Omental fat pad (tissue), 4 donors: ENCODE results near the gene GOLGA8R. TPM values are rescaled to one million over a fixed set of nuclear protein-coding genes. Genes with fewer than 3 reads are reported as not detected.
"Not testable (repeated sequence)": the region's sequence is repeated elsewhere in the genome, so short reads cannot be mapped to it uniquely, and the experiment has no call there.

Source experiments
- ATAC-seq: fragments of 150-250 bp; one replicate; pipeline ENCODE4 v1.9.1; 2016; ENCODE audit warnings: mild to moderate bottlenecking, moderate library complexity; ENCODE audit not compliant: low FRiP score
- DNase-seq: peaks from one replicate; pipeline ENCODE4 v3.0.0-alpha.2; 2019; ENCODE audit warnings: low spot score
- small RNA-seq: library from RNA; depleted of rRNA; stranded (forward); fragments of <200 nt; gene quantifications from one replicate; pipeline ENCODE3, GENCODE V24; 2016
- total RNA-seq, 4 donors: library from RNA; depleted of rRNA; stranded (reverse); fragments of >200 nt; gene quantifications; one replicate each; pipeline ENCODE4 v1.1.0, GENCODE V29; 2016

The GOLGA8R gene
- total RNA-seq, 4 donors from 2014 or later, result 2.5 to 4.9 (median 3.7) TPM

GRCh38 chr15:30360990-30361389, 53.1 kb downstream of the GOLGA8R start:
- DNase-seq, ATAC-seq: not testable (repeated sequence)

- not testable (repeated sequence) for DNase-seq, ATAC-seq
Measured at GRCh38 chr15:30355043-30355442, 59.0 kb downstream of the GOLGA8R start.

Small RNAs within 50 kb of the gene (small RNA-seq; reads per million reads assigned to genes)
- not detected for gene AC019322.2
- gene RF00019, result not detected
- not detected for gene RF00096
- not detected for gene RN7SL196P

Other genes with a start within 250 kb of the GOLGA8R start
- gene CHRFAM7A, start 20.7 kb downstream of the GOLGA8R start, total RNA-seq, result 1 to 10 TPM; 1.3 to 3.4 (median 3.0) TPM
- gene GOLGA8Q, start 137.8 kb upstream of the GOLGA8R start, total RNA-seq, result 1 to 10 TPM in 3 of 4 donors, under 1 TPM in 1; 0.72 to 3.3 (median 2.3) TPM
- gene GOLGA8H, start 189.8 kb upstream of the GOLGA8R start, total RNA-seq, result 1 to 10 TPM in 3 of 4 donors, not detected in 1; 1.2 to 8.9 (median 2.2) TPM